ENCODE results near the gene AFMID. TPM values are rescaled to one million over a fixed set of nuclear protein-coding genes. Genes with fewer than 3 reads are reported as not detected.

Gene AFMID
- total and polyA plus RNA-seq, 2 donors (not counting 3 experiments of a cell fraction or from before 2014, with no cell fraction given) = 33.5 to 42.9 TPM

GRCh38 chr17:78200451-78200850 lies 13.3 kb downstream of the AFMID start:
- intact Hi-C loops (cut with micrococcal nuclease) (no loop called here), dilution Hi-C loops (cut with MboI; ENCODE audit: extremely low pct_ligation_motif_present, low sequenced_read_pairs) (no loop called here)
- TF ChIP-seq MAX (IDR thresholded peaks at IDR 0.05; ENCODE audit: insufficient read depth, insufficient read length) (no peak), JUN (IDR thresholded peaks at IDR 0.05; ENCODE audit: borderline replicate concordance, insufficient read depth, insufficient read length, low read depth) (no peak), GATA2 (IDR thresholded peaks at IDR 0.05; ENCODE audit: insufficient read depth, insufficient read length, low read depth, low read length) (no peak), MYC (IDR thresholded peaks at IDR 0.05; ENCODE audit: low read depth, low read length) (no peak), POLR2A (IDR thresholded peaks at IDR 0.05; ENCODE audit: low read depth, low read length) (no peak), FOS (IDR thresholded peaks at IDR 0.05; ENCODE audit: borderline replicate concordance, insufficient read depth, low read length) (no peak), EZH2 (IDR thresholded peaks at IDR 0.05; ENCODE audit: borderline replicate concordance, low read depth, low read length, severe bottlenecking) (no peak), POLR2AphosphoS5 (IDR thresholded peaks at IDR 0.05; ENCODE audit: insufficient read depth, low read depth, low read length) (no peak)
- TF ChIP-seq, protein P1, sequence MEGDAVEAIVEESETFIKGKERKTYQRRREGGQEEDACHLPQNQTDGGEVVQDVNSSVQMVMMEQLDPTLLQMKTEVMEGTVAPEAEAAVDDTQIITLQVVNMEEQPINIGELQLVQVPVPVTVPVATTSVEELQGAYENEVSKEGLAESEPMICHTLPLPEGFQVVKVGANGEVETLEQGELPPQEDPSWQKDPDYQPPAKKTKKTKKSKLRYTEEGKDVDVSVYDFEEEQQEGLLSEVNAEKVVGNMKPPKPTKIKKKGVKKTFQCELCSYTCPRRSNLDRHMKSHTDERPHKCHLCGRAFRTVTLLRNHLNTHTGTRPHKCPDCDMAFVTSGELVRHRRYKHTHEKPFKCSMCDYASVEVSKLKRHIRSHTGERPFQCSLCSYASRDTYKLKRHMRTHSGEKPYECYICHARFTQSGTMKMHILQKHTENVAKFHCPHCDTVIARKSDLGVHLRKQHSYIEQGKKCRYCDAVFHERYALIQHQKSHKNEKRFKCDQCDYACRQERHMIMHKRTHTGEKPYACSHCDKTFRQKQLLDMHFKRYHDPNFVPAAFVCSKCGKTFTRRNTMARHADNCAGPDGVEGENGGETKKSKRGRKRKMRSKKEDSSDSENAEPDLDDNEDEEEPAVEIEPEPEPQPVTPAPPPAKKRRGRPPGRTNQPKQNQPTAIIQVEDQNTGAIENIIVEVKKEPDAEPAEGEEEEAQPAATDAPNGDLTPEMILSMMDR (IDR thresholded peaks at IDR 0.05; ENCODE audit: extremely low read depth in 1 of 2, insufficient read depth in 1 of 2, low read depth in 1 of 2, low read length in 2 of 2) = no peak
- Histone ChIP-seq H2AFZ (ENCODE audit: low read depth, low read length) (no peak overlapping the region), H3K79me2 (ENCODE audit: control insufficient read depth, insufficient read depth, low read length) (no peaks in the 10 kb centered on the region), H3K27me3 (ENCODE audit: control insufficient read depth in 2 of 2, insufficient read depth in 2 of 2, low read length in 2 of 2) (no peaks in the 10 kb centered on the region), H4K20me1 (replicated peaks; ENCODE audit: control insufficient read depth, extremely low read depth, insufficient read depth, low read length) (no peaks in the 10 kb centered on the region), H3K27ac (ENCODE audit: insufficient read depth, low read depth, low read length) (no peak overlapping the region), H3K9me1 (replicated peaks; ENCODE audit: control insufficient read depth, extremely low read depth, insufficient read depth, low read length) (no peaks in the 10 kb centered on the region), H3K4me2 (ENCODE audit: insufficient read depth, low read length) (no peak overlapping the region), H3K9me3 (replicated peaks; ENCODE audit: control insufficient read depth, insufficient read depth, low read length) (no peaks in the 10 kb centered on the region), H3K36me3 (ENCODE audit: control insufficient read depth in 2 of 2, extremely low read depth in 1 of 2, insufficient read depth in 2 of 2, low read length in 2 of 2) (peaks cover 0 to 20% of the 10 kb centered on the region in 2 experiments), H3K4me1 (ENCODE audit: control insufficient read depth, extremely low read depth, insufficient read depth, low read length) (peaks cover 5% of the 10 kb centered on the region), H3K9ac (replicated peaks; ENCODE audit: extremely low read depth, insufficient read depth, low read length) (no peak overlapping the region), H3K4me3 (replicated peaks in 1 of 3; ENCODE audit: insufficient read depth in 1 of 3, low read depth in 1 of 3, low read length in 3 of 3) (no peak overlapping the region)
- DNase-seq (ENCODE audit: low read depth, low spot score) (no peak), FAIRE-seq (no peak)
- POLR2A ChIA-PET = interaction anchor here (0.7 kb wide), 1 partner anchor 31 kb away, joined by 6 read pairs; no protein-coding TSS in a partner anchor
- BruUV-seq (replicated peaks) = no TSS peak
- CTCF ChIA-PET = interaction anchor here (1.1 kb wide), 1 partner anchor 24 kb away, joined by 3 read pairs; no protein-coding TSS in a partner anchor
